Vagina (tissue), 2 donors: ENCODE data around the gene EXOC6B.

Experiments
- POLR2A ChIP-seq, 2 donors: fragments of 450-650 bp; IDR thresholded peaks; one replicate each; pipeline ENCODE4 v1.6.1; 2017; ENCODE audit warnings: antibody characterized with exemption in 2 of 2, mild to moderate bottlenecking in 2 of 2, moderate library complexity in 2 of 2
- TF ChIP-seq, protein P1 (sequence below), 3 experiments: fragments of 450-650 bp in 2 of 3; fragments of 200-600 bp in 1 of 3; sonication (generic) in 1 of 3; IDR thresholded peaks; one replicate each; pipeline ENCODE4 v1.5.1; 2017 to 2019; ENCODE audit warnings: antibody characterized with exemption in 3 of 3, mild to moderate bottlenecking in 2 of 3, moderate library complexity in 2 of 3

DNA sequence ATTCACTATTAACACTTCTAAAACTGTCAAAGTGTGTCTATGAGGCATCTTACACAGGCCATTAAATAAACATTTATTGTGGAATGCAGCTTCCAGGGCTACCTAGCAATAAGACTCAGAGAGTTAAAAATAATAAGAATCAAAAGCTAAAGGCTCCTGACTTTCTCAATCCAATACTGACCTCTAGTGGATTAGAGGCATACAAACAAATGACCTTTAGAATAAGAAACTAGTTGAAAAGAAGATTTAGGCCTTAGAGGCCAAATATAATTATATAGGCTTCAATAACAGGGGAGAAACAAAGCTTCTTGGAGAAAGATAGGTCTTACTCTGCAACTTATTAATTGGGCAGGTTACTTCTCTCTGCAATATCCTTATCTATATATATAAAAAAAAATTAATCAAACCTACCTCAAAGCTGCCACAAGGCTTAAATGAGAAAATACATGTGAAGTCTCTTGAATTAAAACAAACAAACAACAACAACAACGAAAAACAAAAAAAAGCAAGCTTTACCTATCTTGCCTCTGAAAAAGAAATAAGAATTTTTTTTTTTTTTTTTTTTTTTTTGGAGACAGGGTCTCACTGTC lies 246.1 kb downstream of the EXOC6B start:
- TF ChIP-seq, protein P1, sequence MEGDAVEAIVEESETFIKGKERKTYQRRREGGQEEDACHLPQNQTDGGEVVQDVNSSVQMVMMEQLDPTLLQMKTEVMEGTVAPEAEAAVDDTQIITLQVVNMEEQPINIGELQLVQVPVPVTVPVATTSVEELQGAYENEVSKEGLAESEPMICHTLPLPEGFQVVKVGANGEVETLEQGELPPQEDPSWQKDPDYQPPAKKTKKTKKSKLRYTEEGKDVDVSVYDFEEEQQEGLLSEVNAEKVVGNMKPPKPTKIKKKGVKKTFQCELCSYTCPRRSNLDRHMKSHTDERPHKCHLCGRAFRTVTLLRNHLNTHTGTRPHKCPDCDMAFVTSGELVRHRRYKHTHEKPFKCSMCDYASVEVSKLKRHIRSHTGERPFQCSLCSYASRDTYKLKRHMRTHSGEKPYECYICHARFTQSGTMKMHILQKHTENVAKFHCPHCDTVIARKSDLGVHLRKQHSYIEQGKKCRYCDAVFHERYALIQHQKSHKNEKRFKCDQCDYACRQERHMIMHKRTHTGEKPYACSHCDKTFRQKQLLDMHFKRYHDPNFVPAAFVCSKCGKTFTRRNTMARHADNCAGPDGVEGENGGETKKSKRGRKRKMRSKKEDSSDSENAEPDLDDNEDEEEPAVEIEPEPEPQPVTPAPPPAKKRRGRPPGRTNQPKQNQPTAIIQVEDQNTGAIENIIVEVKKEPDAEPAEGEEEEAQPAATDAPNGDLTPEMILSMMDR (IDR thresholded peaks at IDR 0.05), result peak in 2 of 3 experiments; percentile 41 to 45
- no peak for TF ChIP-seq POLR2A (IDR thresholded peaks at IDR 0.05)
